Gastrocnemius medialis (tissue), 4 donors: ENCODE measurements around the gene PRKACA.

Experiments used
- POLR2A ChIP-seq, 2 donors: fragments of 450-650 bp; IDR thresholded peaks; one replicate each; pipeline ENCODE4 v1.6.1; 2017; ENCODE audit warnings: antibody characterized with exemption in 2 of 2, mild to moderate bottlenecking in 2 of 2, moderate library complexity in 2 of 2
- TF ChIP-seq, protein P1 (sequence below), 5 experiments: fragments of 450-650 bp in 3 of 5; fragments of 200-600 bp in 2 of 5; sonication (generic) in 2 of 5; IDR thresholded peaks in 4 of 5; conservative IDR thresholded peaks in 1 of 5; 1 replicate in 4 of 5; 2 replicates in 1 of 5; pipeline ENCODE4 v1.5.1; 2016 to 2019; ENCODE audit warnings: antibody characterized with exemption in 5 of 5, mild to moderate bottlenecking in 3 of 5, moderate library complexity in 3 of 5

DNA sequence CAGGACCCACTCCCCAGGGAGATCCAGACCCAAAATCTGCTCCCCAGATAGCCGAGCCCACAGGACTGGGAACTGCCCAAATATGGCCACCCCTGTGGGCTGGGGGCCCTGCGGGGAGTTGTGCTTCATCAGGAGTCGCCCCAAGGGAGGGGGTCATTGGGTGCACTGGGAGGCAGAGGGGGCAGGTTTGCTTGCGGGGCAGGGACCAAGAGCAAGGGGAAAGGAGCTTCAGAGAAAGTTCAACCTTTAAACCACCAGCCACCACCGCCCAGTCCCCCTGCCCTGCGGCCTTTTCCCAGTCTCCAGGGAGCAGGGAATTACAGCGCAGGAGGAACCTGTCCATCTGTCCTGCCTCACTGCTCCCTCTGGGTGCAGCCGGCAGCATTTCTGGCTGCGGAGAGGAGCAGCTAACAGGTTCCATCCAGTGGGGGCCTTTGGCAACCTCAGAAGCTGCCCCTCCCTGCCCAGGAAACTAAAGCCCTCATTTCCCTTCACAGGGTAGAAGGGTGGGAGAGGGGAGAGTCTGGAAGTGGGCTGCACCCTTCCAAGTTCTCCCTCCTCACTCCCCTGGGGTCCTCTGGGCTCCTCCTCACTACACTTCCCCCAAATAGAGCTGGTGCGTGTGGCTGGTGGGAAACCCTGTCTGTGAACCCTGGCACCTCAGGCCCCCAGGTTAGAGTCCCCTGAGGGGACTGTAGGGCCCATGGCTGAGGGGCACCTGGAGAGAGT, 32.6 kb upstream of the PRKACA start:
- TF ChIP-seq, protein P1, sequence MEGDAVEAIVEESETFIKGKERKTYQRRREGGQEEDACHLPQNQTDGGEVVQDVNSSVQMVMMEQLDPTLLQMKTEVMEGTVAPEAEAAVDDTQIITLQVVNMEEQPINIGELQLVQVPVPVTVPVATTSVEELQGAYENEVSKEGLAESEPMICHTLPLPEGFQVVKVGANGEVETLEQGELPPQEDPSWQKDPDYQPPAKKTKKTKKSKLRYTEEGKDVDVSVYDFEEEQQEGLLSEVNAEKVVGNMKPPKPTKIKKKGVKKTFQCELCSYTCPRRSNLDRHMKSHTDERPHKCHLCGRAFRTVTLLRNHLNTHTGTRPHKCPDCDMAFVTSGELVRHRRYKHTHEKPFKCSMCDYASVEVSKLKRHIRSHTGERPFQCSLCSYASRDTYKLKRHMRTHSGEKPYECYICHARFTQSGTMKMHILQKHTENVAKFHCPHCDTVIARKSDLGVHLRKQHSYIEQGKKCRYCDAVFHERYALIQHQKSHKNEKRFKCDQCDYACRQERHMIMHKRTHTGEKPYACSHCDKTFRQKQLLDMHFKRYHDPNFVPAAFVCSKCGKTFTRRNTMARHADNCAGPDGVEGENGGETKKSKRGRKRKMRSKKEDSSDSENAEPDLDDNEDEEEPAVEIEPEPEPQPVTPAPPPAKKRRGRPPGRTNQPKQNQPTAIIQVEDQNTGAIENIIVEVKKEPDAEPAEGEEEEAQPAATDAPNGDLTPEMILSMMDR (IDR thresholded peaks at IDR 0.05 in 4 of 5, conservative IDR thresholded peaks at IDR 0.05 in 1 of 5), result no peak
- no peak for TF ChIP-seq POLR2A (IDR thresholded peaks at IDR 0.05)
